ENCODE results near the gene MUC5AC. TPM values are rescaled to one million over a fixed set of nuclear protein-coding genes. Genes with fewer than 3 reads are reported as not detected.

The MUC5AC gene
- total and polyA plus RNA-seq, 9 donors: 0.01 to 0.75 (median 0.04) TPM; not detected in 4

- 56% methylated on average over 21 of the region's 22 CpGs for WGBS (ENCODE audit: insufficient coverage)
- no peaks in the 10 kb centered on the region for H3K4me1 ChIP-seq (ENCODE audit: control insufficient read depth, insufficient read depth, low read length)
- peaks cover 10% of the 10 kb centered on the region for H3K27me3 ChIP-seq (ENCODE audit: control insufficient read depth, insufficient read depth, low read length)
- no peak overlapping the region for H3K4me3 ChIP-seq (ENCODE audit: low read length)
- H3K27ac ChIP-seq (ENCODE audit: low read length): no peak overlapping the region
- no peaks in the 10 kb centered on the region for H3K9me3 ChIP-seq (replicated peaks; ENCODE audit: control insufficient read depth, low read depth, low read length)
- DNase-seq: no peak
- no peaks in the 10 kb centered on the region for H3K36me3 ChIP-seq (ENCODE audit: control insufficient read depth, insufficient read depth, low read length)
These were observed 65.8 kb downstream of the MUC5AC start for GRCh38 chr11:1223346-1224110.

DNA sequence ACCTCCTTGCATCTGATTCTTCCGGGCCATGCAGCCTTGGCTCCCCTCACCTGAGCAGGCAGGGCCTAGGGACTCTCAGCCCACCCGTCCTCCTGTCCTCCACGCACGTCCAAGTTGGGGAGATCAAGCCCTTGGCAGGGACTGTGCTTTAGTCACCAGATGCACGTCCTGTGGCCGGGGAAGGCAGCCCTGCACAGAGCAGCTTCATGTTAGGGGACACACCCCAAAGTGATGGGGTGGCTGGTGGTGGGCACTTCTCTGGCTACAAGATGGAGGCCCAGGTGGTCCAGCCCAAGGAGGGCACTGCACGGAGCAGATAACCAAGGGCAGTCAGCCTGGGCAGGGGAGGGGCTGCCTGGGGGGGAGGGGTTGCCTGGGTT, 66.3 kb downstream of the MUC5AC start:
- Histone ChIP-seq H3K4me3 (ENCODE audit: low read length) (no peak overlapping the region), H3K4me1 (ENCODE audit: control insufficient read depth, insufficient read depth, low read length) (no peaks in the 10 kb centered on the region), H3K27me3 (ENCODE audit: control insufficient read depth, insufficient read depth, low read length) (peaks cover 10% of the 10 kb centered on the region), H3K36me3 (ENCODE audit: control insufficient read depth, insufficient read depth, low read length) (no peaks in the 10 kb centered on the region), H3K9me3 (replicated peaks; ENCODE audit: control insufficient read depth, low read depth, low read length) (no peaks in the 10 kb centered on the region), H3K27ac (ENCODE audit: low read length) (no peak overlapping the region)
- DNase-seq: no peak
- WGBS (ENCODE audit: insufficient coverage): 16% methylated on average over 4 of the region's 7 CpGs

- WGBS (ENCODE audit: insufficient coverage): 64% methylated on average over 16 of the region's 27 CpGs
- H3K4me3 ChIP-seq (ENCODE audit: low read length): no peak overlapping the region
These were observed 67.0 kb downstream of the MUC5AC start for GRCh38 chr11:1224491-1225385.

GRCh38 chr11:1225386-1226225, 67.9 kb downstream of the MUC5AC start:
- Histone ChIP-seq H3K9me3 (replicated peaks; ENCODE audit: control insufficient read depth, low read depth, low read length) (no peaks in the 10 kb centered on the region), H3K27ac (ENCODE audit: low read length) (no peak overlapping the region), H3K27me3 (ENCODE audit: control insufficient read depth, insufficient read depth, low read length) (peaks cover 12% of the 10 kb centered on the region), H3K36me3 (ENCODE audit: control insufficient read depth, insufficient read depth, low read length) (no peaks in the 10 kb centered on the region), H3K4me1 (ENCODE audit: control insufficient read depth, insufficient read depth, low read length) (no peaks in the 10 kb centered on the region), H3K4me3 (ENCODE audit: low read length) (no peak overlapping the region)
- WGBS (ENCODE audit: insufficient coverage): 82% methylated on average over 28 of the region's 29 CpGs
- DNase-seq: no peak

More at GRCh38 chr11:1224491-1225385, 67.0 kb downstream of the MUC5AC start:
- Histone ChIP-seq H3K27me3 (ENCODE audit: control insufficient read depth, insufficient read depth, low read length) (peaks cover 10% of the 10 kb centered on the region), H3K4me1 (ENCODE audit: control insufficient read depth, insufficient read depth, low read length) (no peaks in the 10 kb centered on the region), H3K36me3 (ENCODE audit: control insufficient read depth, insufficient read depth, low read length) (no peaks in the 10 kb centered on the region), H3K27ac (ENCODE audit: low read length) (no peak overlapping the region), H3K9me3 (replicated peaks; ENCODE audit: control insufficient read depth, low read depth, low read length) (no peaks in the 10 kb centered on the region)
- no peak for DNase-seq

GRCh38 chr11:1226226-1226985, 68.7 kb downstream of the MUC5AC start:
- DNase-seq: no peak
- Histone ChIP-seq H3K27me3 (ENCODE audit: control insufficient read depth, insufficient read depth, low read length) (peaks cover 8% of the 10 kb centered on the region), H3K27ac (ENCODE audit: low read length) (no peak overlapping the region), H3K4me1 (ENCODE audit: control insufficient read depth, insufficient read depth, low read length) (no peaks in the 10 kb centered on the region), H3K9me3 (replicated peaks; ENCODE audit: control insufficient read depth, low read depth, low read length) (no peaks in the 10 kb centered on the region), H3K4me3 (ENCODE audit: low read length) (no peak overlapping the region), H3K36me3 (ENCODE audit: control insufficient read depth, insufficient read depth, low read length) (no peaks in the 10 kb centered on the region)
- WGBS (ENCODE audit: insufficient coverage): 73% methylated on average over 38 of the region's 41 CpGs

DNA sequence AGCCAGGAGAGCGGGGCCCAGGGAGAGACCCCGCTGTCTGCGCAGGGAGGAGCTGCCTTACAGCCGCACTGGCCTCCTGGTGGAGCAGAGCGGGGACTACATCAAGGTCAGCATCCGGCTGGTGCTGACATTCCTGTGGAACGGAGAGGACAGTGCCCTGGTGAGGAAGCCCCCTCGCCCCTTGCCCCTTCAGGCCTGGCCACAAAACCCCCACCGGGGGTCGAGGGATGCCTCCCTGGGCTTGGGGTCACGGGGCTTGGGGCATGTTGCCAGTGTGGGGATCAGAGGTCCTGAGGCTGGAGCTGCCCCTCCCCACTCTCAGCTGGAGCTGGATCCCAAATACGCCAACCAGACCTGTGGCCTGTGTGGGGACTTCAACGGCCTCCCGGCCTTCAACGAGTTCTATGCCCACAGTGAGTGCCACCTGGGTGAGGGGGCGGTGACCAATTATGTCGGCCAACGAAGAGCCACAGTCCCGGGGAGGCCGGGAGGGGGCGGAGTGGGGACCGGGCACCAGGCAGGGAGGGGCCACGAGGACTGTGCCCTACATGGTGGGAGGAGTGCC, 69.3 kb downstream of the MUC5AC start:
- DNase-seq: no peak
- peaks cover 4% of the 10 kb centered on the region for H3K27me3 ChIP-seq (ENCODE audit: control insufficient read depth, insufficient read depth, low read length)

GRCh38 chr11:1227551-1228100, 69.9 kb downstream of the MUC5AC start:
- Histone ChIP-seq H3K27me3 (ENCODE audit: control insufficient read depth, insufficient read depth, low read length) (peaks cover 4% of the 10 kb centered on the region), H3K36me3 (ENCODE audit: control insufficient read depth, insufficient read depth, low read length) (no peaks in the 10 kb centered on the region), H3K9me3 (replicated peaks; ENCODE audit: control insufficient read depth, low read depth, low read length) (no peaks in the 10 kb centered on the region), H3K4me3 (ENCODE audit: low read length) (no peak overlapping the region), H3K27ac (ENCODE audit: low read length) (no peak overlapping the region), H3K4me1 (ENCODE audit: control insufficient read depth, insufficient read depth, low read length) (no peaks in the 10 kb centered on the region)
- DNase-seq: no peak
- 74% methylated on average over 21 of the region's 23 CpGs for WGBS (ENCODE audit: insufficient coverage)

More for the DNA sequence above, 69.3 kb downstream of the MUC5AC start:
- 57% methylated on average over 19 of the region's 23 CpGs for WGBS (ENCODE audit: insufficient coverage)
- Histone ChIP-seq H3K9me3 (replicated peaks; ENCODE audit: control insufficient read depth, low read depth, low read length) (no peaks in the 10 kb centered on the region), H3K4me3 (ENCODE audit: low read length) (no peak overlapping the region), H3K36me3 (ENCODE audit: control insufficient read depth, insufficient read depth, low read length) (no peaks in the 10 kb centered on the region), H3K27ac (ENCODE audit: low read length) (no peak overlapping the region), H3K4me1 (ENCODE audit: control insufficient read depth, insufficient read depth, low read length) (no peaks in the 10 kb centered on the region)

GRCh38 chr11:1228101-1228821, 70.5 kb downstream of the MUC5AC start:
- no peak for DNase-seq
- Histone ChIP-seq H3K4me3 (ENCODE audit: low read length) (no peak overlapping the region), H3K27ac (ENCODE audit: low read length) (no peak overlapping the region), H3K36me3 (ENCODE audit: control insufficient read depth, insufficient read depth, low read length) (no peaks in the 10 kb centered on the region), H3K9me3 (replicated peaks; ENCODE audit: control insufficient read depth, low read depth, low read length) (no peaks in the 10 kb centered on the region), H3K27me3 (ENCODE audit: control insufficient read depth, insufficient read depth, low read length) (peaks cover 4% of the 10 kb centered on the region), H3K4me1 (ENCODE audit: control insufficient read depth, insufficient read depth, low read length) (no peaks in the 10 kb centered on the region)
- WGBS (ENCODE audit: insufficient coverage): 79% methylated on average over 21 of the region's 31 CpGs
